ENCODE measurements around the gene IFNE. TPM values are rescaled to one million over a fixed set of nuclear protein-coding genes. Genes with fewer than 3 reads are reported as not detected.

The IFNE gene
- polyA plus RNA-seq, 1 of the 3 experiments (the other 2 are of a cell fraction) = 0.05 TPM

DNA sequence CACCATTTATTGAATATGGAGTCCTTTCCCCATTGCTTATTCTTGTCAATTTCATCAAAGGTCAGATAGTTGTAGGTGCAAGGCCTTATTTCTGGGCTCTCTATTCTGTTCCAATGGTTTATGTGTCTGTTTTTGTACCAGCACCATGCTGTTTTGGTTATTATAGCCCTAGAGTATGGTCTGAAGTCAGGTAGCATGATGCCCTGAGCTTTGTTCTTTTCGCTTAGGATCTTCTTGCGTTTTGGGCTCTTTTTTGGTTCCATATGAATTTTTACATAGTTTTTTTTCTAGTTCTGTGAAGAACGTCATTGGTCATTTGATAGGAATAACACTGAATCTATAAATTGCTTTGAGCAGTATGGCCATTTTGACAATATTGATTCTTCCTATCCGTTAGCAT, 40.2 kb upstream of the IFNE start (continued):
- no peak for TF ChIP-seq FOXM1 (IDR thresholded peaks at IDR 0.05; ENCODE audit: low read depth)
- no peak for TF ChIP-seq NFIC (IDR thresholded peaks at IDR 0.05; ENCODE audit: borderline replicate concordance)
- TF ChIP-seq, protein P1, sequence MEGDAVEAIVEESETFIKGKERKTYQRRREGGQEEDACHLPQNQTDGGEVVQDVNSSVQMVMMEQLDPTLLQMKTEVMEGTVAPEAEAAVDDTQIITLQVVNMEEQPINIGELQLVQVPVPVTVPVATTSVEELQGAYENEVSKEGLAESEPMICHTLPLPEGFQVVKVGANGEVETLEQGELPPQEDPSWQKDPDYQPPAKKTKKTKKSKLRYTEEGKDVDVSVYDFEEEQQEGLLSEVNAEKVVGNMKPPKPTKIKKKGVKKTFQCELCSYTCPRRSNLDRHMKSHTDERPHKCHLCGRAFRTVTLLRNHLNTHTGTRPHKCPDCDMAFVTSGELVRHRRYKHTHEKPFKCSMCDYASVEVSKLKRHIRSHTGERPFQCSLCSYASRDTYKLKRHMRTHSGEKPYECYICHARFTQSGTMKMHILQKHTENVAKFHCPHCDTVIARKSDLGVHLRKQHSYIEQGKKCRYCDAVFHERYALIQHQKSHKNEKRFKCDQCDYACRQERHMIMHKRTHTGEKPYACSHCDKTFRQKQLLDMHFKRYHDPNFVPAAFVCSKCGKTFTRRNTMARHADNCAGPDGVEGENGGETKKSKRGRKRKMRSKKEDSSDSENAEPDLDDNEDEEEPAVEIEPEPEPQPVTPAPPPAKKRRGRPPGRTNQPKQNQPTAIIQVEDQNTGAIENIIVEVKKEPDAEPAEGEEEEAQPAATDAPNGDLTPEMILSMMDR (IDR thresholded peaks at IDR 0.05) = no peak
- TF ChIP-seq SIN3A (IDR thresholded peaks at IDR 0.05; ENCODE audit: borderline replicate concordance, low read depth, low read length) = no peak
- TF ChIP-seq TEAD4 (IDR thresholded peaks at IDR 0.05; ENCODE audit: borderline replicate concordance, insufficient read depth) = no peak
- TF ChIP-seq, protein P2, sequence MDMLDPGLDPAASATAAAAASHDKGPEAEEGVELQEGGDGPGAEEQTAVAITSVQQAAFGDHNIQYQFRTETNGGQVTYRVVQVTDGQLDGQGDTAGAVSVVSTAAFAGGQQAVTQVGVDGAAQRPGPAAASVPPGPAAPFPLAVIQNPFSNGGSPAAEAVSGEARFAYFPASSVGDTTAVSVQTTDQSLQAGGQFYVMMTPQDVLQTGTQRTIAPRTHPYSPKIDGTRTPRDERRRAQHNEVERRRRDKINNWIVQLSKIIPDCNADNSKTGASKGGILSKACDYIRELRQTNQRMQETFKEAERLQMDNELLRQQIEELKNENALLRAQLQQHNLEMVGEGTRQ (IDR thresholded peaks at IDR 0.05; ENCODE audit: borderline replicate concordance, low read depth, low read length) = no peak

DNA sequence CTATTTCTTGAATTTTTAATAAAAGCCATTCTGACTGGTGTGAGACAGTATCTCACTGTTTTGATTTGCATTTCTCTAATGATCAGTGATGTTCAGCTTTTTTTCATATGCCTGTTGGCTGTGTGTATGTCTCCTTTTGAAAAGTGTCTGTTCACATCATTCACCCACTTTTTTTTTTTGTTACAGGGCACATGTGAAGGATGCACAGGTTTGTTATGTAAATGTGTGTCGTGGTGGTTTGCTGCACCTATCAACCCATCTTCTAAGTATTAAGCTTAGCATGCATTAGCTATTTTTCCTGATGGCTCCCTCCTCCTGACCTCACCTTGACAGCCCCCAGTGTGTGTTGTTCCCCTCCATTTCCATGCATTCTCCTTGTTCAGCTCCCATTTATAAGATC, 39.3 kb upstream of the IFNE start:
- H3K9me3 ChIP-seq = no peaks in the 10 kb centered on the region
- POLR2A ChIA-PET = no interaction called here

DNA sequence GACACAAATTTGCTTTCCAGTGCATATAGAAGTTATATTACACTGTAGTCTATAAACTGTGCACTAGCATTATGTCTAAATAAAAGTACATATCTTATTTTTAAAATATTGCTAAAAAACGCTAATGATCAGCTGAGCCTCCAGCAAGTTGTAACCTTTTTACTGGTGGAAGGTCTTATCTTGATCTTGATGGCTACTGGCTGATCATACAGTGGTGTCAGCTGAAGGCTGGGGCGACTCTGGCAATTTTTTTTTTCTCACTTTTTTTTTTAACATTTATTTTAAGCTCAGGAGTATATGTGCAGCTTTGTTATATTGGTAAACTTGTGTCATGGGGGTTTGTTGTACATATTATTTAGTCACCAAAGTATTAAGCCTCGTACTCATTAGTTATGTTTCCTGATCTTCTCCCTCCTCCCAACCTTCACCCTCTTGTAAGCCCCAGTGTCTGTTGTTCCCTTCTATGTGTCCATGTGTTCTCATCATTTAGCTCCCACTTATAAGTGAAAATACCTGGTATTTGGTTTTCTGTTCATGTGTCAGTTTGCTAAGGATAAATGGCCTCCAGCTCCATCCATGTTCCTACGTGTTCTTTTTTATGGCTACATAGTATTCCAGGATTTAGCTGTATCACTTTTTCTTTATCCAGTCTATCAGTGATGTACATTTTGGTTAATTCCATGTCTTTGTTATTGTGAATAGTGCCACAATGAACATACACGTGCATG, 38.6 kb upstream of the IFNE start:
- H3K9me2 ChIP-seq = no peaks in the 10 kb centered on the region
- H4K20me1 ChIP-seq (ENCODE audit: insufficient read depth) = no peaks in the 10 kb centered on the region
- no peaks in the 10 kb centered on the region for H3K79me2 ChIP-seq (ENCODE audit: insufficient read depth)
- POLR2A ChIA-PET = no interaction called here
- H3K4me1 ChIP-seq (ENCODE audit: control insufficient read depth in 1 of 2, insufficient read depth in 2 of 2, low read depth in 1 of 2, low read length in 1 of 2) = no peaks in the 10 kb centered on the region
- no peak overlapping the region for H2AFZ ChIP-seq (ENCODE audit: low read depth)
- no peaks in the 10 kb centered on the region for H3F3A ChIP-seq (replicated peaks; ENCODE audit: insufficient read depth)
- no peak overlapping the region for H3K9ac ChIP-seq
- H3K27ac ChIP-seq (ENCODE audit: low read depth in 2 of 2, low read length in 1 of 2) = no peak overlapping the region
- no peaks in the 10 kb centered on the region for H3K9me3 ChIP-seq
- no peaks in the 10 kb centered on the region for H3K36me3 ChIP-seq (replicated peaks in 1 of 2; ENCODE audit: control insufficient read depth in 1 of 2, insufficient read depth in 2 of 2, low read length in 1 of 2)
- DNase-seq = no peak
- no peak for TF ChIP-seq EP300 (IDR thresholded peaks at IDR 0.05; ENCODE audit: borderline replicate concordance in 1 of 2, low read depth in 1 of 2, low read length in 1 of 2)
- no peak for TF ChIP-seq EZH2phosphoT487 (IDR thresholded peaks at IDR 0.05; ENCODE audit: borderline replicate concordance, low read depth)
- TF ChIP-seq YY1 (IDR thresholded peaks at IDR 0.05; ENCODE audit: low read depth) = no peak
- no peak for TF ChIP-seq TCF12 (IDR thresholded peaks at IDR 0.05)
- no peak for TF ChIP-seq TEAD4 (IDR thresholded peaks at IDR 0.05; ENCODE audit: borderline replicate concordance, insufficient read depth)
- TF ChIP-seq RCOR1 (IDR thresholded peaks at IDR 0.05; ENCODE audit: low read length) = no peak
- no peak for TF ChIP-seq GABPA (IDR thresholded peaks at IDR 0.05; ENCODE audit: low read depth)
- TF ChIP-seq SIN3A (IDR thresholded peaks at IDR 0.05; ENCODE audit: borderline replicate concordance, low read depth, low read length) = no peak
- TF ChIP-seq, protein P3, sequence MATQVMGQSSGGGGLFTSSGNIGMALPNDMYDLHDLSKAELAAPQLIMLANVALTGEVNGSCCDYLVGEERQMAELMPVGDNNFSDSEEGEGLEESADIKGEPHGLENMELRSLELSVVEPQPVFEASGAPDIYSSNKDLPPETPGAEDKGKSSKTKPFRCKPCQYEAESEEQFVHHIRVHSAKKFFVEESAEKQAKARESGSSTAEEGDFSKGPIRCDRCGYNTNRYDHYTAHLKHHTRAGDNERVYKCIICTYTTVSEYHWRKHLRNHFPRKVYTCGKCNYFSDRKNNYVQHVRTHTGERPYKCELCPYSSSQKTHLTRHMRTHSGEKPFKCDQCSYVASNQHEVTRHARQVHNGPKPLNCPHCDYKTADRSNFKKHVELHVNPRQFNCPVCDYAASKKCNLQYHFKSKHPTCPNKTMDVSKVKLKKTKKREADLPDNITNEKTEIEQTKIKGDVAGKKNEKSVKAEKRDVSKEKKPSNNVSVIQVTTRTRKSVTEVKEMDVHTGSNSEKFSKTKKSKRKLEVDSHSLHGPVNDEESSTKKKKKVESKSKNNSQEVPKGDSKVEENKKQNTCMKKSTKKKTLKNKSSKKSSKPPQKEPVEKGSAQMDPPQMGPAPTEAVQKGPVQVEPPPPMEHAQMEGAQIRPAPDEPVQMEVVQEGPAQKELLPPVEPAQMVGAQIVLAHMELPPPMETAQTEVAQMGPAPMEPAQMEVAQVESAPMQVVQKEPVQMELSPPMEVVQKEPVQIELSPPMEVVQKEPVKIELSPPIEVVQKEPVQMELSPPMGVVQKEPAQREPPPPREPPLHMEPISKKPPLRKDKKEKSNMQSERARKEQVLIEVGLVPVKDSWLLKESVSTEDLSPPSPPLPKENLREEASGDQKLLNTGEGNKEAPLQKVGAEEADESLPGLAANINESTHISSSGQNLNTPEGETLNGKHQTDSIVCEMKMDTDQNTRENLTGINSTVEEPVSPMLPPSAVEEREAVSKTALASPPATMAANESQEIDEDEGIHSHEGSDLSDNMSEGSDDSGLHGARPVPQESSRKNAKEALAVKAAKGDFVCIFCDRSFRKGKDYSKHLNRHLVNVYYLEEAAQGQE (IDR thresholded peaks at IDR 0.05; ENCODE audit: low read depth, low read length) = no peak
- no peak for TF ChIP-seq CHD2 (IDR thresholded peaks at IDR 0.05; ENCODE audit: low read length, partially characterized antibody)
- 11% methylated on average over 5 of the region's 5 CpGs for WGBS (ENCODE audit: low lambda C conversion rate)
- H3K27me3 ChIP-seq (ENCODE audit: insufficient read depth) = no peaks in the 10 kb centered on the region
- CTCF ChIA-PET = no interaction called here
- no peak overlapping the region for H3K4me2 ChIP-seq
- no peak overlapping the region for H3K4me3 ChIP-seq (ENCODE audit: low read depth in 2 of 2, low read length in 1 of 2)

More for the DNA sequence above, 39.3 kb upstream of the IFNE start:
- H3K4me3 ChIP-seq (ENCODE audit: low read depth in 2 of 2, low read length in 1 of 2) = no peak overlapping the region
- H3K27ac ChIP-seq (ENCODE audit: low read depth in 2 of 2, low read length in 1 of 2) = no peak overlapping the region
- no peak for TF ChIP-seq EZH2phosphoT487 (IDR thresholded peaks at IDR 0.05; ENCODE audit: borderline replicate concordance, low read depth)
- TF ChIP-seq NFIC (IDR thresholded peaks at IDR 0.05; ENCODE audit: borderline replicate concordance) = no peak
- H3K27me3 ChIP-seq (ENCODE audit: insufficient read depth) = no peaks in the 10 kb centered on the region
- no peaks in the 10 kb centered on the region for H3F3A ChIP-seq (replicated peaks; ENCODE audit: insufficient read depth)
- H3K9ac ChIP-seq = no peak overlapping the region
- no peaks in the 10 kb centered on the region for H3K9me2 ChIP-seq
- WGBS (ENCODE audit: low lambda C conversion rate) = 22% methylated on average over 1 of the region's 1 CpG
- no peak overlapping the region for H2AFZ ChIP-seq (ENCODE audit: low read depth)
- no peaks in the 10 kb centered on the region for H3K4me1 ChIP-seq (ENCODE audit: control insufficient read depth in 1 of 2, insufficient read depth in 2 of 2, low read depth in 1 of 2, low read length in 1 of 2)
- CTCF ChIA-PET = no interaction called here
- H3K36me3 ChIP-seq (replicated peaks in 1 of 2; ENCODE audit: control insufficient read depth in 1 of 2, insufficient read depth in 2 of 2, low read length in 1 of 2) = no peaks in the 10 kb centered on the region
- no peak for DNase-seq
- no peaks in the 10 kb centered on the region for H4K20me1 ChIP-seq (ENCODE audit: insufficient read depth)
- no peaks in the 10 kb centered on the region for H3K79me2 ChIP-seq (ENCODE audit: insufficient read depth)
- H3K4me2 ChIP-seq = no peak overlapping the region

Measured in SK-N-SH (cell line).